Left ventricle myocardium inferior (tissue), 1 donor: Measurements from ENCODE around the gene ACTN4. TPM values are rescaled to one million over a fixed set of nuclear protein-coding genes. Genes with fewer than 3 reads are reported as not detected.
A peak's percentile ranks its signal among the peaks of the same experiment; 100 is the strongest.

Experiments used
- DNase-seq: peaks from one replicate; pipeline ENCODE4 v3.0.0-alpha.2; 2020
- H3K27ac ChIP-seq: fragments of 200-600 bp; replicated peaks from 2 replicates; pipeline ENCODE4 v1.8.0; 2021
- H3K27me3 ChIP-seq: fragments of 200-600 bp; 2 replicates; pipeline ENCODE4 v1.8.0; 2021; ENCODE audit warnings: low read depth
- H3K36me3 ChIP-seq: fragments of 200-600 bp; 2 replicates; pipeline ENCODE4 v1.8.0; 2021
- H3K4me1 ChIP-seq: fragments of 200-600 bp; 2 replicates; pipeline ENCODE4 v1.8.0; 2021
- H3K4me3 ChIP-seq: fragments of 200-600 bp; 2 replicates; pipeline ENCODE4 v1.8.0; 2021; ENCODE audit warnings: mild to moderate bottlenecking, moderate library complexity
- H3K9me3 ChIP-seq: fragments of 200-600 bp; replicated peaks from 2 replicates; pipeline ENCODE4 v1.8.0; 2021
- intact Hi-C: fragments of 100-400 bp; cut with micrococcal nuclease; formaldehyde crosslinking; loops from one replicate; pipeline ENCODE4 v1.11.0; 2022
- total RNA-seq: library from RNA; stranded (reverse); fragmentation: NEBNext Ultra II Directional; extraction: Animal tissue kit (Norgen Biotek cat#: 25700); gene quantifications from one replicate; pipeline ENCODE4 v1.2.1, GENCODE V29; 2021
- TF ChIP-seq, protein P1 (sequence below): fragments of 200-600 bp; IDR thresholded peaks from 2 replicates; pipeline ENCODE4 v1.8.0; 2021; ENCODE audit warnings: antibody characterized with exemption, mild to moderate bottlenecking, borderline replicate concordance
- donor health status: DM: no; HTN: yes; CAD: no; lungs with severe emphysema.

ACTN4 gene
- total RNA-seq, 1 donor from 2014 or later: 111 TPM

DNA sequence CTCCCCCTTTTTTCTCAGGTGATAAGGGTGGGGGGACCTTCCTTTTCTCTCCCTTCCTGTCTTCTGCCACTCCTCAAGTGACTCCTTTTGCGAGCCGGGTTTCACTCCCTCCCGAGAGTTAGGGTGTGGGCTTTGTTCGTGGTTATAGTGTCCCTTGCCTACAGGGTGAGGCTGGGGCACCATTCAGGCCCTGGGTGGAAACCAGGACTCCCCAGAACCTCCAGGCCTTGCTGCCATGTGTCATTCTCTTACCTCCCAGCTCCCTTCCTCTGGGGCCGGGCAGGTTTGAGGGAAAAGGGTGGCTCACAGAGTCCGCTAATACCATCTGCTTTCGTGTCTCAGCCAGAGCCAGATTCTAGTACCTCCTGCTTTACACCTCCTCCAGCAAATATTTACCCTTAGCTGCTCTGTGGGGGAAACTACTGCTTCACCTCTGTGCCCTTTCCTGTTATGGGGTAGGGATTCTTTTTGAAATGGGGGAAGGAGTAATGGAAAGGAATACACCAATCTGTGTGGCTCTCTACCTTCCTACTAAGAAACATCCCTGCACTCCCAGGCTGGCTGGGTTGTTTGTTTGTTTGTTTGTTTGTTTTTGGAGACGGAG lies 2.8 kb downstream of the ACTN4 start:
- no peak for DNase-seq
- Histone ChIP-seq H3K27ac (peak overlapping the region; percentile 95), H3K36me3 (peaks cover 4% of the 10 kb centered on the region), H3K4me1 (peaks cover 84% of the 10 kb centered on the region), H3K4me3 (peak overlapping the region; percentile 94), H3K27me3 (no peaks in the 10 kb centered on the region), H3K9me3 (no peaks in the 10 kb centered on the region)
- intact Hi-C loops: loop anchor here (10.0 kb wide), 1 partner anchor 55 kb away; no protein-coding TSS in a partner anchor
- TF ChIP-seq, protein P1, sequence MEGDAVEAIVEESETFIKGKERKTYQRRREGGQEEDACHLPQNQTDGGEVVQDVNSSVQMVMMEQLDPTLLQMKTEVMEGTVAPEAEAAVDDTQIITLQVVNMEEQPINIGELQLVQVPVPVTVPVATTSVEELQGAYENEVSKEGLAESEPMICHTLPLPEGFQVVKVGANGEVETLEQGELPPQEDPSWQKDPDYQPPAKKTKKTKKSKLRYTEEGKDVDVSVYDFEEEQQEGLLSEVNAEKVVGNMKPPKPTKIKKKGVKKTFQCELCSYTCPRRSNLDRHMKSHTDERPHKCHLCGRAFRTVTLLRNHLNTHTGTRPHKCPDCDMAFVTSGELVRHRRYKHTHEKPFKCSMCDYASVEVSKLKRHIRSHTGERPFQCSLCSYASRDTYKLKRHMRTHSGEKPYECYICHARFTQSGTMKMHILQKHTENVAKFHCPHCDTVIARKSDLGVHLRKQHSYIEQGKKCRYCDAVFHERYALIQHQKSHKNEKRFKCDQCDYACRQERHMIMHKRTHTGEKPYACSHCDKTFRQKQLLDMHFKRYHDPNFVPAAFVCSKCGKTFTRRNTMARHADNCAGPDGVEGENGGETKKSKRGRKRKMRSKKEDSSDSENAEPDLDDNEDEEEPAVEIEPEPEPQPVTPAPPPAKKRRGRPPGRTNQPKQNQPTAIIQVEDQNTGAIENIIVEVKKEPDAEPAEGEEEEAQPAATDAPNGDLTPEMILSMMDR: no peak

DNA sequence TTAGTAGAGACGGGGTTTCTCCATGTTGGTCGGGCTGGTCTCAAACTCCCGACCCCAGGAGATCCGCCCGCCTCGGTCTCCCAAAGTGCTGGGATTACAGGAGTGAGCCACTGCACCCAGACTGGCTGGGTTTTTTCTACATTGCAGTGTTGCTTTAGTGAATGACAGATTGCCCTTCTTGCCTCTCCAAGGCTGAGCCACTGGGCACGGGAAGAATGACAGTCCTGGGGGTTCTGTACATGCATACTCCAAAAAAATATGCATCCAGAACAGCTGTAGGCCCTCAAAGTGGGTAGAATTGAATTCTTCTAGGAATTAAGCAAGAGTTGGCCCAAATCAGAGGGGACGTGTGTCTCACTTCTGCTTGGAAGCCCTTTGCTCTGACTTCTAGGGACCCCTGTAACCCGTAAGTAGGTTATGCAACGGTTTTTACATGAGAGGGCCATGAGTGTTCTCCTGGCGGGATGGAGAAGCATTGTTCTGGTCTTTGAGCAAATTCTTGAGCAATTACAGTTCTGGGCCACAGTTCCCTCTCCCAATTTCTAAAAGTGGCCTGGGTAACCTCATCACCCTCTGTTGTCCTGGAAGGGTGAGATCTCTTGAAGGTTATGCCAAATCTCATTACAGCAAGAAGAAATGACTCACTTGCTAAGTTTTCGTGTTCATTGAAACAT lies 3.6 kb downstream of the ACTN4 start:
- Histone ChIP-seq H3K9me3 (no peaks in the 10 kb centered on the region), H3K4me1 (peaks cover 92% of the 10 kb centered on the region), H3K27me3 (no peaks in the 10 kb centered on the region), H3K36me3 (peaks cover 4% of the 10 kb centered on the region), H3K4me3 (peak overlapping the region; percentile 94), H3K27ac (peak overlapping the region; percentile 95)
- DNase-seq: no peak
- TF ChIP-seq, protein P1: no peak
- intact Hi-C loops: loop anchor here (10.0 kb wide), 1 partner anchor 54 kb away; no protein-coding TSS in a partner anchor

DNA sequence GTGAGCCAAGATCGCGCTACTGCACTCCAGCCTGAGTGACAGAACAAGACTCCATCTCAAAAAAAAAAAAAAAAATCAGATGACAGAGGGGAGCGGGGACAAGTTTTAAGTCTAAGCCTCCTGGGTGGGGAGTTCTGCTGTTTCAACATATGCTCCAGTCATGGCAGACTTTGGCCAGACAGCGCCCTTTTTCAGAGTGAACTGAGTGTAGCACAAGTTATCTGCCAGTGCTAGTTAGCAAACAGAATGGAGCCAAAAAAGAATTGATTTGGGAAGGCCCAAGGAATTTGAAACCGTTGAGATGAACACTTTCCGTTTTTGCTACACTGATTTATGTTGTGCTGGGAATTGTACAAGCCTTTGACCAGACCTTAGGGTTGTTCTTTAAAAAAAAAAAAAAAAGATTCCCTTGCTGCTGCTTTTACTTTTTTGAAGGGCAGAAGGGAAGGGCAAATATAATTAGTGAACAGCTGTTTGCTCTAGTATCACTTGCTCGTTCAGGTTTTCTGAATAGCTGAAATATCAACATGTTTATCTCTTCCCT lies 5.7 kb downstream of the ACTN4 start:
- H3K36me3 ChIP-seq: peaks cover 8% of the 10 kb centered on the region
- H3K4me1 ChIP-seq: peaks cover 100% of the 10 kb centered on the region
- TF ChIP-seq, protein P1: peak; percentile 10
- H3K9me3 ChIP-seq: no peaks in the 10 kb centered on the region
- no peaks in the 10 kb centered on the region for H3K27me3 ChIP-seq
- no peak for DNase-seq
- H3K27ac ChIP-seq: peak overlapping the region; percentile 95
- intact Hi-C loops: loop anchor here (10.0 kb wide), 1 partner anchor 52 kb away; no protein-coding TSS in a partner anchor
- H3K4me3 ChIP-seq: peak overlapping the region; percentile 94

DNA sequence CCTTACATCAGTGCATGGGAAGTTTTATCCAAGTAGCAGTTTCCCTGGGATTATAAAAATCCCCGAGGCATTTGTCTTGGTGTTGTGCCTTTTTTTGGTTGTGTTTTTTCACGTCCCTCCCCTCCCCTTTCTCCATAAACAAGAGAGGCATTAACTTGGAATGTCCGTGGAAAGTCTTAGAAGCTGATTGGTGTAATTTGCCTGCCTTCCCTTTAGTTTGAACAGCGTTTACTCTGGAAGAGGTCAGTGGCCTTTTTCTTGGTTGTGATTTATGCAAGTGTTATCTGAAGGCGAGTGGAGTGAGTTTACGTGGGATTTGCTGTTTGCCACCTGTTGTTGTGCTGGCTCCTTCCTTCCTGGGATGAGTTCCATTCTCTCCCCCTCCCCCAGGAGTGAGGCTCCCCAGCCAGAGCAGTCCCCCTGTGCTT lies 7.2 kb downstream of the ACTN4 start:
- Histone ChIP-seq H3K4me3 (peak overlapping the region; percentile 94), H3K36me3 (peaks cover 8% of the 10 kb centered on the region), H3K27ac (peak overlapping the region; percentile 95), H3K4me1 (peaks cover 100% of the 10 kb centered on the region), H3K9me3 (no peaks in the 10 kb centered on the region), H3K27me3 (no peaks in the 10 kb centered on the region)
- no peak for DNase-seq
- intact Hi-C loops: loop anchor here (10.0 kb wide), 1 partner anchor 50 kb away; no protein-coding TSS in a partner anchor
- TF ChIP-seq, protein P1: no peak

DNA sequence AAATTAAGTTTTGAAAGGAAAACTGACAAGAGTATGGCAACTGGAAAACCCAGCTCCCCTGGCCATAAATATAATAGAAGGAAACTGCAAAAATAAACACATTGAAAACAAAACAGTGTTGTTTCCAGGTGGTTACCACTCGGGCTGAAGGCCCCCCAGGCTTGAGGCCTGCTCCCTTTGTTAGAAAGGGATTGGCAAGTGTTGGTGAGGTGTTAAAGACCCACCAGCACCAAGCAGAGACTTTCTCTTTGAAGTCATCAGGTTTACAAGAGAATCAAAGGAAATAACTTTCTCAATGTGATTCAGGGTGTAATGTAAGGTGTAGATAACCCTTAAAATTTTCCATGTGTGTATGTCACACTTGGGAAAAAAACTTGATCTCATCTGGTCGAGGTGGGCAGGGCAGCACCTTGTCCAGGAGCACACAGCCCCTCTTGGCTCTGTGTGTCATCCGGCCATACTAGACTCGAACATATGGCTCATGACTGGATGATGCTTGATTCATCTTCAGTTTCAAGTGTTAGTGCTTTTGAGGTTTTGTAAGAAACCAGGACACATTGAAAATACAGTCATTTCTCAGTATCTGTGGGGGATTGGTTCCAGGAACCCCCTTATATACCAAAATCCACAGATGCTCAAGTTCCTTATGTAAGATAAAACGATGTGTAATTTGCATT lies 7.8 kb downstream of the ACTN4 start:
- peak overlapping the region; percentile 94 for H3K4me3 ChIP-seq
- TF ChIP-seq, protein P1: no peak
- peak overlapping the region; percentile 95 for H3K27ac ChIP-seq
- intact Hi-C loops: loop anchor here (10.0 kb wide), 1 partner anchor 50 kb away; no protein-coding TSS in a partner anchor
- H3K36me3 ChIP-seq: peaks cover 8% of the 10 kb centered on the region
- no peaks in the 10 kb centered on the region for H3K9me3 ChIP-seq
- H3K27me3 ChIP-seq: no peaks in the 10 kb centered on the region
- DNase-seq: no peak
- H3K4me1 ChIP-seq: peaks cover 100% of the 10 kb centered on the region
